ENCODE measurements around the gene RICTOR. TPM values are rescaled to one million over a fixed set of nuclear protein-coding genes. Genes with fewer than 3 reads are reported as not detected.

The RICTOR gene
- total RNA-seq, 1 experiment from 2014 or later: 7.3 TPM

Other genes with a start within 250 kb of the RICTOR start
- gene OSMR, start 228.4 kb downstream of the RICTOR start, total RNA-seq (2014; rRNA removed; shearing (Covaris generic); ENCODE audit: low replicate concordance): 18.8 and 26.3 TPM in 2 replicates
- not detected in 2 replicates for gene FYB1, start 145.2 kb upstream of the RICTOR start, total RNA-seq (2014; rRNA removed; shearing (Covaris generic); ENCODE audit: low replicate concordance)

All from Caki2 (cell line).